RWPE1 (cell line): ENCODE data around the gene HS3ST3B1.

Experiments
- CTCF ChIA-PET: fragments of 350-600 bp; sonication (Branson Sonifier 250); formaldehyde crosslinking; extraction: SDS; loops from one replicate; lab custom pipeline; 2021; lab: Yijun Ruan, JAX
- POLR2A ChIA-PET: fragments of 400-600 bp; formaldehyde crosslinking; extraction: SDS; loops from one replicate; lab custom pipeline; 2020; ENCODE audit warnings: antibody characterized with exemption; ENCODE audit not compliant: low non-redundant PET; lab: Yijun Ruan, JAX
- DNase-seq: peaks from one replicate; pipeline ENCODE4 v3.0.0; 2012; ENCODE audit warnings: low spot score
- H3K27ac ChIP-seq: fragments of 450-650 bp; 2 replicates; pipeline ENCODE4 v1.5.1; 2017
- CTCF ChIP-seq: fragments of 450-650 bp; conservative IDR thresholded peaks from 2 replicates; pipeline ENCODE4 v1.5.1; 2017; ENCODE audit warnings: low read depth, mild to moderate bottlenecking

The HS3ST3B1 gene

DNA sequence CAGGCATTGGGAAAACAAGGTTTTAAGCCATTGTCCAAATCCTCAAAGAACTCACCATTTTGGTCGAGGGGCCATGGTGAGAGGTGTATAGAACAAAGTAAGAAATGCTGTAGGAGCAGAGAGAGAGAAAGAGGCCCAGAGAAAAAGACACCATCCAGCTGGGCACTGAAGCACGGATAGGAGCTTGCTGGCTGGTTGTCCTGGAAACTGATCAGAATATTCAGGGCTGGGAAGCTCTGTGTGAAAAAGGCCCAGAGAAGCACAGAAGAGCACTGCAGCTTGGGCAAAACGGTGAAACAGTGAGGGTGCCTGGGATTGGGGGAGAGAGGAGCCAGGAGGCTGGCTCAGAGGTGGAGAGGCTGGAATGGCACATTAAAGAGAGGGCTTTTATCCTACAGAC lies 16.5 kb downstream of the HS3ST3B1 start:
- no peak overlapping the region for H3K27ac ChIP-seq
- POLR2A ChIA-PET = no interaction called here
- no peak for DNase-seq
- TF ChIP-seq CTCF = no peak
- CTCF ChIA-PET = interaction anchor here (0.6 kb wide), 1 partner anchor 530 kb away, joined by 6 read pairs; no protein-coding TSS in a partner anchor

DNA sequence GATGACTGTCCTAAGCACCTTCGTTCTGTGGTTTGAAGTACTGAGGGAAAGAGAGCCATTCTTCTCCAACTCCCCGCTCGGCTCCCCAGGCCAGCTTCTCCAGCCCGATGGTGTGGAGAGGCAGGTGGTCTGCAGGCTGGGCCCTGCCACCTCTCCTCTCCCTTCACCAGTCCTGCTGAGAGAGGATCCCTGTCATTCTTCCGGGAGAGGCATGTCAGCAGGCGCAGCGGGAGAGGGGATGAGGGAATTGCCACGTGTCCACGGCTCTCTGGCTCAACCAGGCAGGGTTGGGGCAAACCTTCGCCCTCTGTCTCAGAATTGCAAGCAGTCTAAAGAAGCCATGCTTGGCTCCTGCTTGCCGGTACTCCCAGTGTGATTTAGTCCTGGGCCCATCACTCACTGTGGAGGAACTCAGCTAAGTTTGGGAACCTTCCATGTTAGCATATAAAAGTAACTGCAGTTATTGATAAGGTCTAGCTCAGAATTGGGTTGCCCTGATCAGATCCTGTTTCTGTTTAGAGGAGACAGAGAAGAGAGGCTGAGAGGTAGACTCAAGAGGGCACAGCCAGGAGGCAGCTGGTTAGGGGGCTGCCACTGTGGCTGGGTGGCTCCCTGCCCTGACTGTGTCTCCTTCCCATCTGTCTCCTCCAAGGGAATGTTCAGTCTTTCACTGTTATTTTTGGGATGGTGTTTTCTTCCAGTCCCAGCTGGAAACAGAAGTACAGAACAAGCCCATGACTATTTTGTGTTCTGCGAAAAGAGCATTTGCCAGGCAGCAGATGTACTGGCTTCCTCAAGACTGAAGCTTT lies 17.4 kb downstream of the HS3ST3B1 start:
- DNase-seq = no peak
- ChIA-PET POLR2A (no interaction called here), CTCF (no interaction called here)
- H3K27ac ChIP-seq = no peak overlapping the region
- no peak for TF ChIP-seq CTCF

- H3K27ac ChIP-seq = no peak overlapping the region
- TF ChIP-seq CTCF = no peak
- POLR2A ChIA-PET = no interaction called here
- no peak for DNase-seq
- CTCF ChIA-PET = interaction anchor here (0.5 kb wide), 1 partner anchor 227 kb away, joined by 4 read pairs; no protein-coding TSS in a partner anchor
Measured at GRCh38 chr17:14318918-14319205, 18.0 kb downstream of the HS3ST3B1 start.

DNA sequence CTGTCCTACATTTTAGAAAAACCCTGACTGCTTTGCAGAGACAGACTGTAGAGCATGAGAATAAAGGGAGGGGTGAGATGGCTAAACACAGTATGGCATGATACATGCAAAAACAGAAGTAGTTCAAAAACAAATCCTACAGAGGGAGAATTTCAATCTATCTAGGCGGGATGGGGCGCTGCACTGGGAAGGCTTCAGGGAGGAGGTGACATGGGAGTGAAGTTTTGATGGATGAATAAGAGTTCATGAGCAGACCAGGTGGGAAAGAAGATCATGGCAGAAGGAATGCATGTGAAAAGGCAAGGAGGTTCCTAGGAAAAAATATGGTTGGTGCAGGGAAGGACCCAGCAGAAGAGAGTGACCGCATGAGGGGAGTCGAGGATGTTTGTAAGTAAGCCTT lies 19.2 kb downstream of the HS3ST3B1 start:
- H3K27ac ChIP-seq = no peak overlapping the region
- no peak for TF ChIP-seq CTCF
- ChIA-PET CTCF (interaction anchor here (0.6 kb wide), 1 partner anchor 1087 kb away, joined by 4 read pairs; no protein-coding TSS in a partner anchor), POLR2A (no interaction called here)
- no peak for DNase-seq

DNA sequence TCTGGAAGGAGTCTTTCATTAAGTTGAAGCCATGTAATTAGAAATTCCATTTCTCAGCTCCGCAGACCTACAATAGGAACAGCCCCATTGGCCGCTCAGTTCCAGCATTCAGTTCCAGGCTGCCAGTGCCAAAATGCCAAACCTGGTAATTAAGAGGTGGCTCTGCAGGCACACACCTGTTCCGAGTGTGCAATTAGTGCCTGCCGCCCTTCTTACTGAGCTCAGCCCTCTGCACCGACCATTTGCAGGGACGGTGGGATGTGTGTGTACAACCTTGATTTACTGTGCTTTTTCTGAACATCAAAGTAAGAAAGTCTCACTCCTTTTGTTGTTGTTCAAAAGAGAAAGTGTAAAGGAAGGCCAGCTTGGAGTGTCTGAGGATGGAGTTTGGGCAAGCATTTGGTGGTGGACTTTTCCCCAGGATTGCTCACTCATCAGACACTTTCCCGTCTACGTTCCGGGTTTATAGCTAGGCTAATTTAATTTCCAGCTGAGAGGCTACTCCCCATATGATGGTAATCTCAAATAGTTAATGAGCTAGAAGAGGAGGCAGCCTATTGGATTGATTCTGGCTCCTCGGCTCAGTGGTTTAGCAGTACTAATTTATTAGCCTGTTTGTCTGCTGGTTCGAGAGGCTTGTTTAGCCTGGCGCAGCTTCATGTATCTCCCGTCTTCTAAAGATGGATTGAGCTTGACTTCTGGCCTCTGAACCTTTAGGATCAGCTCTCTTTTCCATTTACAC lies 20.0 kb downstream of the HS3ST3B1 start:
- ChIA-PET CTCF (interaction anchor here (0.7 kb wide), 1 partner anchor 1132 kb away, joined by 3 read pairs; no protein-coding TSS in a partner anchor), POLR2A (no interaction called here)
- no peak for DNase-seq
- no peak for TF ChIP-seq CTCF
- no peak overlapping the region for H3K27ac ChIP-seq

GRCh38 chr17:14321476-14321949 lies 20.6 kb downstream of the HS3ST3B1 start:
- H3K27ac ChIP-seq = no peak overlapping the region
- no peak for TF ChIP-seq CTCF
- DNase-seq = no peak
- ChIA-PET CTCF (interaction anchor here (0.7 kb wide), 1 partner anchor 1132 kb away, joined by 3 read pairs; no protein-coding TSS in a partner anchor), POLR2A (no interaction called here)
